SK-N-SH treated with all-trans-retinoic acid at 6 μM for 48 hours (cell line): ENCODE measurements around the gene PITPNC1.

Experiments
- ATAC-seq: fragments of 200-7000 bp; cut with Tn5 transposase; 3 replicates; pipeline ENCODE4 v1.9.1; 2020; ENCODE audit warnings: mild to moderate bottlenecking, moderate library complexity
- BACH2 ChIP-seq: fragments of 250-450 bp; sonication (Bioruptor Pico); IDR thresholded peaks from 2 replicates; pipeline ENCODE4 v1.9.0; 2021; ENCODE audit warnings: mild to moderate bottlenecking, borderline replicate concordance
- CSDC2 ChIP-seq: fragments of 250-450 bp; sonication (Bioruptor Pico); IDR thresholded peaks from 2 replicates; pipeline ENCODE4 v1.5.0; 2020; ENCODE audit warnings: mild to moderate bottlenecking, moderate library complexity
- ESRRG ChIP-seq: fragments of 250-450 bp; sonication (Bioruptor Pico); IDR thresholded peaks from 2 replicates; pipeline ENCODE4 v1.6.1; 2021; ENCODE audit warnings: mild to moderate bottlenecking
- GLIS3 ChIP-seq: fragments of 250-450 bp; sonication (Bioruptor Pico); IDR thresholded peaks from 2 replicates; pipeline ENCODE4 v1.5.0; 2020; ENCODE audit warnings: mild to moderate bottlenecking, moderate library complexity
- ISL1 ChIP-seq: fragments of 250-450 bp; sonication (Bioruptor Pico); IDR thresholded peaks from 2 replicates; pipeline ENCODE4 v2.1.2; 2022; ENCODE audit warnings: mild to moderate bottlenecking, moderate library complexity
- OSR1 ChIP-seq: fragments of 250-450 bp; sonication (Bioruptor Pico); IDR thresholded peaks from 2 replicates; pipeline ENCODE4 v1.8.0; 2022; ENCODE audit warnings: moderate library complexity, mild to moderate bottlenecking, inconsistent platforms
- PPARA ChIP-seq: fragments of 250-450 bp; sonication (Bioruptor Pico); IDR thresholded peaks from 2 replicates; pipeline ENCODE4 v1.5.0; 2020; ENCODE audit warnings: mild to moderate bottlenecking, borderline replicate concordance
- RARB ChIP-seq: fragments of 250-450 bp; sonication (Bioruptor Pico); IDR thresholded peaks from 2 replicates; pipeline ENCODE4 v1.8.0; 2021; ENCODE audit warnings: mild to moderate bottlenecking, moderate library complexity
- SNAI2 ChIP-seq: fragments of 250-450 bp; sonication (Bioruptor Pico); IDR thresholded peaks from 2 replicates; pipeline ENCODE4 v1.5.0; 2020; ENCODE audit warnings: mild to moderate bottlenecking, moderate library complexity
- TCF4 ChIP-seq: fragments of 250-450 bp; sonication (Bioruptor Pico); IDR thresholded peaks from 2 replicates; pipeline ENCODE4 v1.8.0; 2021; ENCODE audit warnings: mild to moderate bottlenecking, moderate library complexity, borderline replicate concordance
- TSHZ2 ChIP-seq: fragments of 250-450 bp; sonication (Bioruptor Pico); IDR thresholded peaks from 2 replicates; pipeline ENCODE4 v1.5.0; 2020; ENCODE audit warnings: mild to moderate bottlenecking, moderate library complexity
- ZC3H10 ChIP-seq: fragments of 250-450 bp; sonication (Bioruptor Pico); IDR thresholded peaks from 2 replicates; pipeline ENCODE4 v1.5.1; 2021; ENCODE audit warnings: mild to moderate bottlenecking, moderate library complexity
- ZFP3 ChIP-seq: fragments of 250-450 bp; sonication (Bioruptor Pico); IDR thresholded peaks from 2 replicates; pipeline ENCODE4 v1.5.0; 2020; ENCODE audit warnings: mild to moderate bottlenecking, moderate library complexity
- ZFP30 ChIP-seq: fragments of 450-650 bp; formaldehyde crosslinking; IDR thresholded peaks from 2 replicates; pipeline ENCODE4 v1.5.0; 2022; ENCODE audit warnings: mild to moderate bottlenecking, moderate library complexity
- ZNF565 ChIP-seq: fragments of 450-650 bp; formaldehyde crosslinking; conservative IDR thresholded peaks from 2 replicates; pipeline ENCODE4 v1.5.0; 2020; ENCODE audit warnings: low read depth, mild to moderate bottlenecking, moderate library complexity
- ZNF70 ChIP-seq: fragments of 450-650 bp; formaldehyde crosslinking; IDR thresholded peaks from 2 replicates; pipeline ENCODE4 v1.5.0; 2020; ENCODE audit warnings: mild to moderate bottlenecking, moderate library complexity
- ZNF8 ChIP-seq: fragments of 450-650 bp; formaldehyde crosslinking; IDR thresholded peaks from 2 replicates; pipeline ENCODE4 v1.5.0; 2020; ENCODE audit warnings: mild to moderate bottlenecking, moderate library complexity
- TF ChIP-seq, protein P1 (sequence below): fragments of 250-450 bp; sonication (Bioruptor Pico); IDR thresholded peaks from 2 replicates; pipeline ENCODE4 v1.5.1; 2020; ENCODE audit warnings: low read depth, mild to moderate bottlenecking, moderate library complexity
- TF ChIP-seq, protein P2 (sequence below): fragments of 250-450 bp; sonication (Bioruptor Pico); IDR thresholded peaks from 2 replicates; pipeline ENCODE4 v1.8.0; 2021; ENCODE audit warnings: low read depth, mild to moderate bottlenecking, moderate library complexity, borderline replicate concordance
- TF ChIP-seq, protein P3 (sequence below): fragments of 250-450 bp; sonication (Bioruptor Pico); IDR thresholded peaks from 2 replicates; pipeline ENCODE4 v1.8.0; 2020; ENCODE audit warnings: mild to moderate bottlenecking, moderate library complexity, borderline replicate concordance

The PITPNC1 gene

DNA sequence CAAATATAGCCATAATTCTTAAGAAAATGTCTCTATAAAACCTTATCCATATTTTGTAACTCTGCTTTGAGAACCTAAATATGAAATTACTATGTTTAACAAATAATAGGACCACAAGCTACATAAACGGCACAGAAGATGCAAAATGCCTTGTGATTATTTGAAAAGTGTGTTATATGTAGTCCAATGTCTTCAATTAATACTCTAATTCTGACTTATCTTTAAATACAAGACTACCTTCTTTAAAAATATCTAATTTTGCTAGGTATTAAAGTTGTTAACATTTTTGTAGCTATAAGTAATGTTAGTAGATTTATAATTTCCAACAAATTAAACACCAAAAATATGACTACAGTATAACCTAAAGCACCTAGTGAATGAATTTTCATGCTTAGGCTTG is 27.7 kb upstream of the PITPNC1 start:
- no peak for ATAC-seq

DNA sequence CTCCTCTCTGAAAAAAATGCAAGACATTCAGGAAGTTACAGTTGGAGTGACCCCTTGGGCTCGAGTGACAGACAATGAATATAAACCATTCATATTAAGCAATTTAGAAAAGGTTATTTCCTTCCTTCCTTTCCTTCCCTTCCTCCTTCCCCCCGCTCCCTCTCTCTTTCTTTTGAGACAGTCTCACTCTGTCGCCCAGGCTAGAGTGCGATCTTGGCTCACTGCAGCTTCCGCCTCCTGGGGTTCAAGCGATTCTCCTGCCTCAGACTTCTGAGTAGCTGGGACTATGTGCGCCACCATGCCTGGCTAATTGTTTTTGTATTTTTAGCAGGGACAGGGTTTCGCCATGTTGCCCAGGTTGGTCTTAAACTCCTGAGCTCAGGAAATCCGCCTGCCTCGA is 23.9 kb upstream of the PITPNC1 start:
- no peak for ATAC-seq

More for the DNA sequence above, 27.7 kb upstream of the PITPNC1 start:
- no peak for TF ChIP-seq TCF4 (CRISPR knock-in tag)
- no peak for TF ChIP-seq CSDC2 (CRISPR knock-in tag)
- no peak for TF ChIP-seq ZNF70
- TF ChIP-seq, protein P1, sequence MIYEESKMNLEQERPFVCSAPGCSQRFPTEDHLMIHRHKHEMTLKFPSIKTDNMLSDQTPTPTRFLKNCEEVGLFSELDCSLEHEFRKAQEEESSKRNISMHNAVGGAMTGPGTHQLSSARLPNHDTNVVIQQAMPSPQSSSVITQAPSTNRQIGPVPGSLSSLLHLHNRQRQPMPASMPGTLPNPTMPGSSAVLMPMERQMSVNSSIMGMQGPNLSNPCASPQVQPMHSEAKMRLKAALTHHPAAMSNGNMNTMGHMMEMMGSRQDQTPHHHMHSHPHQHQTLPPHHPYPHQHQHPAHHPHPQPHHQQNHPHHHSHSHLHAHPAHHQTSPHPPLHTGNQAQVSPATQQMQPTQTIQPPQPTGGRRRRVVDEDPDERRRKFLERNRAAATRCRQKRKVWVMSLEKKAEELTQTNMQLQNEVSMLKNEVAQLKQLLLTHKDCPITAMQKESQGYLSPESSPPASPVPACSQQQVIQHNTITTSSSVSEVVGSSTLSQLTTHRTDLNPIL (CRISPR knock-in tag), result no peak
- no peak for TF ChIP-seq TSHZ2
- TF ChIP-seq ISL1 (CRISPR knock-in tag), result no peak
- no peak for TF ChIP-seq PPARA (CRISPR knock-in tag)
- TF ChIP-seq RARB (CRISPR knock-in tag), result no peak
- no peak for TF ChIP-seq GLIS3 (CRISPR knock-in tag)
- no peak for TF ChIP-seq OSR1 (CRISPR knock-in tag)
- TF ChIP-seq ZNF565, result no peak
- TF ChIP-seq ZC3H10, result no peak
- TF ChIP-seq ESRRG (CRISPR knock-in tag), result no peak

DNA sequence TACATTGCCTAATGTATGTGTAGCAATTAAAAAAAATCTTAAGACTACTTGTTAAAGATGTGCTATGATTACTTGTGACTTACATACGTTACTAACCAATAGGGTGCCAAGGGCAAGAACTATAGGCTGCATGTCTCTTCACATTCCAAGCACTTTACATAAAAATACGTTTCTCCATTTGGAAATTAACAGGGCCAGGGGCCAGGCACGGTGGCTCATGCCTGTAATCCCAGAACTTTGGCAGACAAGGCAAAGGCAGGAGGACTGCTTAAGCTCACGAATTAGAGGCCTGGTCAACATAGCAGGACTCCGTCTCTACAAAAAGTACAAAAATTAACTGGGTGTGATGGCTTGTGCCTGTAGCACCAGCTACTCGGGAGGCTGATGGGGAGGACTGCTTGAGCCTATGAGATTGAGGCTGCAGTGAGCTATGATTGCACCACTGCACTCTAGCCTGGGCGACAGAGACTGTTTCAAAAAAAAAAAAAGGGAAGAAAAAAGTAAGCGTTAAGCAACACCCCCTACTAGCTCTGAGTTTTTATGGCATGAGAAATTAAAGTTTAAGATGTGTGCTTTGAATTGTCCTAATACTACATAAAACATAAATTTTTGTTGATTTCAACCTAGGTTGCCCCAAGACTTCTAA is 23.0 kb upstream of the PITPNC1 start:
- TF ChIP-seq, protein P2, sequence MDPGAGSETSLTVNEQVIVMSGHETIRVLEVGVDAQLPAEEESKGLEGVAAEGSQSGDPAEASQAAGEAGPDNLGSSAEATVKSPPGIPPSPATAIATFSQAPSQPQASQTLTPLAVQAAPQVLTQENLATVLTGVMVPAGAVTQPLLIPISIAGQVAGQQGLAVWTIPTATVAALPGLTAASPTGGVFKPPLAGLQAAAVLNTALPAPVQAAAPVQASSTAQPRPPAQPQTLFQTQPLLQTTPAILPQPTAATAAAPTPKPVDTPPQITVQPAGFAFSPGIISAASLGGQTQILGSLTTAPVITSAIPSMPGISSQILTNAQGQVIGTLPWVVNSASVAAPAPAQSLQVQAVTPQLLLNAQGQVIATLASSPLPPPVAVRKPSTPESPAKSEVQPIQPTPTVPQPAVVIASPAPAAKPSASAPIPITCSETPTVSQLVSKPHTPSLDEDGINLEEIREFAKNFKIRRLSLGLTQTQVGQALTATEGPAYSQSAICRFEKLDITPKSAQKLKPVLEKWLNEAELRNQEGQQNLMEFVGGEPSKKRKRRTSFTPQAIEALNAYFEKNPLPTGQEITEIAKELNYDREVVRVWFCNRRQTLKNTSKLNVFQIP (CRISPR knock-in tag), result no peak
- TF ChIP-seq ZFP30 (CRISPR knock-in tag) (no peak), BACH2 (CRISPR knock-in tag) (no peak), ZNF70 (no peak), ESRRG (CRISPR knock-in tag) (no peak), ZNF8 (no peak), SNAI2 (no peak), TCF4 (CRISPR knock-in tag) (no peak)
- TF ChIP-seq, protein P3, sequence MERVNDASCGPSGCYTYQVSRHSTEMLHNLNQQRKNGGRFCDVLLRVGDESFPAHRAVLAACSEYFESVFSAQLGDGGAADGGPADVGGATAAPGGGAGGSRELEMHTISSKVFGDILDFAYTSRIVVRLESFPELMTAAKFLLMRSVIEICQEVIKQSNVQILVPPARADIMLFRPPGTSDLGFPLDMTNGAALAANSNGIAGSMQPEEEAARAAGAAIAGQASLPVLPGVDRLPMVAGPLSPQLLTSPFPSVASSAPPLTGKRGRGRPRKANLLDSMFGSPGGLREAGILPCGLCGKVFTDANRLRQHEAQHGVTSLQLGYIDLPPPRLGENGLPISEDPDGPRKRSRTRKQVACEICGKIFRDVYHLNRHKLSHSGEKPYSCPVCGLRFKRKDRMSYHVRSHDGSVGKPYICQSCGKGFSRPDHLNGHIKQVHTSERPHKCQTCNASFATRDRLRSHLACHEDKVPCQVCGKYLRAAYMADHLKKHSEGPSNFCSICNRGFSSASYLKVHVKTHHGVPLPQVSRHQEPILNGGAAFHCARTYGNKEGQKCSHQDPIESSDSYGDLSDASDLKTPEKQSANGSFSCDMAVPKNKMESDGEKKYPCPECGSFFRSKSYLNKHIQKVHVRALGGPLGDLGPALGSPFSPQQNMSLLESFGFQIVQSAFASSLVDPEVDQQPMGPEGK (CRISPR knock-in tag), result no peak
- no peak for ATAC-seq

More for the DNA sequence above, 23.9 kb upstream of the PITPNC1 start:
- no peak for TF ChIP-seq ZNF8

GRCh38 chr17:67358612-67359011 is 18.5 kb upstream of the PITPNC1 start:
- ATAC-seq, result no peak
- no peak for TF ChIP-seq ZNF70
- TF ChIP-seq ZFP3, result no peak
- TF ChIP-seq, protein P3 (CRISPR knock-in tag), result no peak
- no peak for TF ChIP-seq ZNF8
- TF ChIP-seq SNAI2, result no peak
- no peak for TF ChIP-seq ZFP30 (CRISPR knock-in tag)
